Ishikawa (cell line): ENCODE data around the gene ZNF507.

Experiments
- CEBPB ChIP-seq: IDR thresholded peaks from 2 replicates; pipeline ENCODE4 v1.6.1; 2012
- EP300 ChIP-seq: IDR thresholded peaks from 2 replicates; pipeline ENCODE4 v1.6.1; 2012; ENCODE audit warnings: borderline replicate concordance
- NFIC ChIP-seq: IDR thresholded peaks from 2 replicates; pipeline ENCODE4 v1.6.1; 2012
- TAF1 ChIP-seq: IDR thresholded peaks from 2 replicates; pipeline ENCODE4 v1.6.1; 2012; ENCODE audit warnings: low read depth, mild to moderate bottlenecking
- TCF12 ChIP-seq: IDR thresholded peaks from 2 replicates; pipeline ENCODE4 v1.6.1; 2012; ENCODE audit warnings: low read depth
- TEAD4 ChIP-seq: IDR thresholded peaks from 2 replicates; pipeline ENCODE4 v1.6.1; 2012
- YY1 ChIP-seq: IDR thresholded peaks from 2 replicates; pipeline ENCODE4 v1.6.1; 2012; ENCODE audit warnings: low read depth
- TF ChIP-seq, protein P1 (sequence below): IDR thresholded peaks from 2 replicates; pipeline ENCODE4 v1.6.1; 2012; ENCODE audit warnings: low read depth, mild to moderate bottlenecking
- TF ChIP-seq, protein P2 (sequence below): IDR thresholded peaks from 2 replicates; pipeline ENCODE4 v1.6.1; 2012

DNA sequence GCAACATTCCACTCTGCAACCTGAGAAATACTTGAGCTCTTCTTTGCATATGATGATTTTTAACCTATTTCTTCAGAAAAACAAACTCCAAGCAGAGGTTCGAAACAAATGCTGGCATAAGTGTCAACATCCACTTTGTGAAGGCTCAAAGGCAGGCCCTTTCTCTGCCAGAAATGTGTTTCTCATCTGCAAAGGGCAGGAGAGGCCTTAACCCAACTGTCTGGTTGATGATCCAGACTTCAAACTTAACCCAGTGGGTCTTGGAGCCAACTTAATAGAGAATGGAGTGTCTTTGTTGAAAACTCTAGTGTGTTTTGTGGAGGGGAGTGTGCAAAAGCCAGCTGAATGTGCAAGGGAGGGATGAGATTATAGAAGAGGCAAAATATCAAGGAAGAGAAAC, 28.3 kb upstream of the ZNF507 start:
- TF ChIP-seq YY1 (no peak), EP300 (no peak), TCF12 (no peak), TEAD4 (no peak), CEBPB (no peak), TAF1 (no peak), NFIC (no peak)
- TF ChIP-seq, protein P1, sequence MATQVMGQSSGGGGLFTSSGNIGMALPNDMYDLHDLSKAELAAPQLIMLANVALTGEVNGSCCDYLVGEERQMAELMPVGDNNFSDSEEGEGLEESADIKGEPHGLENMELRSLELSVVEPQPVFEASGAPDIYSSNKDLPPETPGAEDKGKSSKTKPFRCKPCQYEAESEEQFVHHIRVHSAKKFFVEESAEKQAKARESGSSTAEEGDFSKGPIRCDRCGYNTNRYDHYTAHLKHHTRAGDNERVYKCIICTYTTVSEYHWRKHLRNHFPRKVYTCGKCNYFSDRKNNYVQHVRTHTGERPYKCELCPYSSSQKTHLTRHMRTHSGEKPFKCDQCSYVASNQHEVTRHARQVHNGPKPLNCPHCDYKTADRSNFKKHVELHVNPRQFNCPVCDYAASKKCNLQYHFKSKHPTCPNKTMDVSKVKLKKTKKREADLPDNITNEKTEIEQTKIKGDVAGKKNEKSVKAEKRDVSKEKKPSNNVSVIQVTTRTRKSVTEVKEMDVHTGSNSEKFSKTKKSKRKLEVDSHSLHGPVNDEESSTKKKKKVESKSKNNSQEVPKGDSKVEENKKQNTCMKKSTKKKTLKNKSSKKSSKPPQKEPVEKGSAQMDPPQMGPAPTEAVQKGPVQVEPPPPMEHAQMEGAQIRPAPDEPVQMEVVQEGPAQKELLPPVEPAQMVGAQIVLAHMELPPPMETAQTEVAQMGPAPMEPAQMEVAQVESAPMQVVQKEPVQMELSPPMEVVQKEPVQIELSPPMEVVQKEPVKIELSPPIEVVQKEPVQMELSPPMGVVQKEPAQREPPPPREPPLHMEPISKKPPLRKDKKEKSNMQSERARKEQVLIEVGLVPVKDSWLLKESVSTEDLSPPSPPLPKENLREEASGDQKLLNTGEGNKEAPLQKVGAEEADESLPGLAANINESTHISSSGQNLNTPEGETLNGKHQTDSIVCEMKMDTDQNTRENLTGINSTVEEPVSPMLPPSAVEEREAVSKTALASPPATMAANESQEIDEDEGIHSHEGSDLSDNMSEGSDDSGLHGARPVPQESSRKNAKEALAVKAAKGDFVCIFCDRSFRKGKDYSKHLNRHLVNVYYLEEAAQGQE: no peak
- TF ChIP-seq, protein P2, sequence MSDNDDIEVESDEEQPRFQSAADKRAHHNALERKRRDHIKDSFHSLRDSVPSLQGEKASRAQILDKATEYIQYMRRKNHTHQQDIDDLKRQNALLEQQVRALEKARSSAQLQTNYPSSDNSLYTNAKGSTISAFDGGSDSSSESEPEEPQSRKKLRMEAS: no peak
